ENCODE data around the gene IMP3.

The IMP3 gene

DNA sequence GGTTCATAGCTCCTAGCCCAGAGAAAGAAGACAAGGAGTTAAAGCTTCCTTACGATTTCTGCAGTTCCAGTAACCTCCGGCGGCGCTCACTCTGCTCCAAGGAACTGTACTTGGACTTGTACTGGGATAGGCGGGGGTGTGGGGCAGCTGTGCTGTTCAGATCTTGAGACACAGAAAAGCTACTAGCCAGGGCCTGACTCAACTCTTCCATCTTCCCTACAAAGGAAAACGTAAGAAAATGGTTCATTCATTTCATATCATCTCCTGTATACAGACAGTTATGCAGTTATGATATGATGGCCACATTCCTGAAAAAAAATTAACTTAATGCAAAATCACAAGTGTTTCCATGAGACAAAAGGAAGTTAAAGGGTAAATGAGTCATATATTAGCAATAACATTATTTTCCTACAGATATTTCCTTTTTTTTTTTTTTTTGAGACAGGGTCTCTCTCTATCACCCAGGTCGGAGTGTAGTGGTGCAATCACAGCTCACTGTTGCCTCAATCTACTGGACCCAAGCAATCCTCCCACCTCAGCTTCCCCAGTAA is 19.1 kb downstream of the IMP3 start:
- DNase-seq (ENCODE audit: low read depth in 2 of 2): no peak

DNA sequence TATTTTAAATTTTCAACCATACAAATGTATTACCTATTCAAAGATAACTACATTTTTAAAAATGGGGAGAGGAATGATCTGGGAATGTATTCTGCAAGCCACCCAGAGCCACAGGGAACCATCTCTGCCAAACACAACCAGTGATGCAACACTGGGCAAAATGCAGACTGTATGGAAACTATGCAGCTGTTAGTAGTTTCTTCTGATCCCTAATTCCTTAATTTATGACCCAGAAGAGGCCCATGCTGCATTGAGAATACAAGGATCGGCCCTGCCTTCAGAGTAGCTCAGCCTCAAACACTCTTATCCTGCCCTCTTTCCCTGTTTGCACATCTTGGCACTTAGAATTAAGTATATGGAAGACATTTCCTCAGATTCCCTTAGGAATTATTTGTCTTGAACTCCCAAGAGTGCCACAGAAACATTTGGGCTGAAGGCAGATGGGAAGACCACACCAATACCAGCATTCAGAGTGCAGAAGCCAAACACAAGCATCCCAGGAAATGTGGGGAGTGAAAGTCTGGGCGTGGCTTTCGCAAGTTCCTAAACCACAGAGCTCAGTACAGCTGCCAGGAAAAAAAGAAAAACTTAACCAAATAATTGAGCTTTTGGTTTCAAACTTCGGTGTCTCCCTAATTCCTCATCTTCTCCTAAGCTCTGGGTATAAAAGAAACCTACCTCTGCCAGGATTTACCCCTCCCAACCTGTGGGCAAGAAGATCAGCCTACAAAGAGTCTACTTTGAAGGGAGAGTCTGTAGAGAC is 19.8 kb downstream of the IMP3 start:
- DNase-seq (ENCODE audit: low read depth in 2 of 2): no peak

DNA sequence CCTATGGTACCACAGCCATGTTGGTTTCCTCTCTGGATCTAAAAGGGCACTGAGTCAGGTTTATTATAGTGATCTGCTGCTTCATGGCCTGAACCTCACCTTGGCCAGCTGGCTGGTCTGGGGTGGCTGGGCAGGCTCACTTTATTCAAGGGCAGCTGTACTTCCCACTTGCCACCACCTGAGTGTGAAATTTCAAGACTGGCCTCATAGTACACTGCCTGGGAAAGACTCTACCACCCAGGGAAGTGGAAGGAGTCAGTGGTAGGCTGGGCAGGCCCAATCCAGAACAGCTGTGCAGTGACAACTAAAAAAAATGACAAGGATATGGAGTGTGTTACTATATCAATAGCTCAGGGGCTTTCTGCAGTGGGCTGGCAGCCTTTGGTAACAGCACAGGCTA is 23.3 kb downstream of the IMP3 start:
- no peak for DNase-seq (ENCODE audit: low read depth in 2 of 2)

DNA sequence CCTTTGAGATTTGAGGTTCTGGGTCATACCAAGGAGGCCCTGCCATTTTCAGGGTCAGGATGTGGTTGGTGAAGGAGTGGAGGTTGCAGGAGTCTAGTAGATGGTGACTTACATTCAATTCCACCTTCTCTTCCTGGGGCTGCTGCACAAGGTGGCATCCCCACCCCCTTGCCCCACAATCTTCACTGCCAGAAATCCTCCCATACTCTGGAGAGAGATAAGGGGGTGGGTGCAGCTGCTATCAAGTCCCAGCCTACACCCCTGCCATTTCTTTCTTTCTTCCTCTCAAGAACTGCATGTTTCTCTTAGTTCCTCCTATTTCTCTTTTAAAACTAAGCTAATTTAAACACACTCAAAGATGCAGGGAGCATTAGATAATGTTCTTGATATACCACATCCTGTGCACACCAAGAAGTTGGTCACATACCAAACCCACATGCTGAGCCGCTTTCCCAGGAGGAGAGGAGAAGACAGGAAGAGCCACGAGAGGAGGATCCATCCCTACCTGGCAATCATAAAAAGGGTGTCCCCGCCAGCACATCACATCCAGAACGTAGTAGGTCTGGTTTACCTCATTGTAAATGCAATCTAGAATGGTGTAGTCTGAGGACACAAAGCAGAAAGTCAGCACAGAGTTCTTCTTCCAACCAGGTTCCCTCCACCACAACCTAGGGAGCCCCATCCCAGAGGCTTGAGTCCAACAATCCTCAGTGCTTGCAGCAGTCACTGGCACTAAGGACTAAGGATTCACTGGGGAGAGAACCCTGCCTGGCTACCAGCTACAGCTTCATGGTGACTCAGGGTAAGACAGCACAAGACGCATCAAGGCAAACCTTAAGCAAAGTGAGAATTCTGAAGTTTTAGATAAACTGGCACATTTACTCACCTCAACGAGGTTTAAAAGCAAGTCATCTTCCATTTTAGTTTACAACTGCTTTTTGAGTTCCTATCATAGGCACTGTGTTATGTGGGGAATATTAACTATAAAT is 33.0 kb downstream of the IMP3 start:
- no peak for DNase-seq (ENCODE audit: low read depth in 2 of 2)

DNA sequence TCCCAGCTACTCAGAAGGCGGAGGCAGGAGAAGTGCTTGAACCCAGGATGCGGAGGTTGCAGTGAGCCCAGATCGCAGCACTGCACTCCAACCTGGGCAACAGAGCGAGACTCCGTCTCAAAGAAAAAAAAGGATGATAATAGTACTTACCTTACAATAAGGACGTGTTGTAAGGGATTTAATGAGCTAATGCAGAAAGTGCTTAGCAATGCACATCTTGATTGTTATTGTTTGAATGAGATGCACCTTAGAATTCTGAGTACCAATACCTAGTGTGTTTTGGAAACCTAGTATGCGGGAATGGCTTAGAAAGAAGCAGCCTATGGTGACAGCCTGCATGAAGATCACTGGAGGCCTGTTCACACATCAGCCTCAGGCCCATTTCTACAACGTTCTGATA is 34.0 kb downstream of the IMP3 start:
- DNase-seq (ENCODE audit: low read depth in 2 of 2): no peak

DNA sequence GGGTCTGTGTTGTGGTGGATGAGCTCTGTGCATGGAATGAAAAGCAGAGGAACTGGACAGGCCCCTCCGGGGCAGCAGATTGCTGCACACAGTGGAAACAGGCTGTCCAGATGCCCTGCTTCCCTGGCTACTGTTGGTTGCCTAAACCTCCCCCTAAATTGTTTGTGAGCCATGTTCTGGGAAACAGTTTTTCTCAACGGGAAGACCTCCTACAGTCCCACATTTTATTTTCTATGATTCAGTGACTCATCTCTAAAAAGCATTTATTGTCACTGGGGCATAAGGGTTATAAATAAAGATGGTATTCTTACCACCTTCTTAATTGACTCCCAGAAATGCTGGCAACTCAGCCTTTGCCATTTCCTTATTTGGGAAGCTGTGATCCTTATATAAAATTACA is 40.6 kb downstream of the IMP3 start:
- no peak for DNase-seq (ENCODE audit: low read depth in 2 of 2)

DNA sequence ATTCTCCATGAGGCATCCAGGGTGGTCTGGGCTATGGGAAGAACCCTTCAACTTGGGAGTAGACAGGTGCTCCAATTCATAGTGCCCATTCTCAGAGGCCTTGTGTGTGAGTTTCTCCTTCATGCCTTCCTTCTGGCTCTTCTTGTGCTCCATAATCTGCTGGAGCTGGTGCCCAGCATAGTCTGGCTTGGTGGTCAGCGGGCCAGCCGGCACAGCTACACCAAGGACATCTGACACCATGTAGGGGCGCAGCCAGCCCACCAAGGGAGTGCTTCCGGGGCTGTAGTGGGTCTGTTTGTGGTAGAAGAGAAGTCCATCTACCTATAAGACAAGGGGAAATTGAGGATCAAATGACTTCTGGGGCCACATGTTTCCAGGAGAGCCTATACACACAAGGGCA is 41.7 kb downstream of the IMP3 start:
- no peak for DNase-seq (ENCODE audit: low read depth in 2 of 2)

DNA sequence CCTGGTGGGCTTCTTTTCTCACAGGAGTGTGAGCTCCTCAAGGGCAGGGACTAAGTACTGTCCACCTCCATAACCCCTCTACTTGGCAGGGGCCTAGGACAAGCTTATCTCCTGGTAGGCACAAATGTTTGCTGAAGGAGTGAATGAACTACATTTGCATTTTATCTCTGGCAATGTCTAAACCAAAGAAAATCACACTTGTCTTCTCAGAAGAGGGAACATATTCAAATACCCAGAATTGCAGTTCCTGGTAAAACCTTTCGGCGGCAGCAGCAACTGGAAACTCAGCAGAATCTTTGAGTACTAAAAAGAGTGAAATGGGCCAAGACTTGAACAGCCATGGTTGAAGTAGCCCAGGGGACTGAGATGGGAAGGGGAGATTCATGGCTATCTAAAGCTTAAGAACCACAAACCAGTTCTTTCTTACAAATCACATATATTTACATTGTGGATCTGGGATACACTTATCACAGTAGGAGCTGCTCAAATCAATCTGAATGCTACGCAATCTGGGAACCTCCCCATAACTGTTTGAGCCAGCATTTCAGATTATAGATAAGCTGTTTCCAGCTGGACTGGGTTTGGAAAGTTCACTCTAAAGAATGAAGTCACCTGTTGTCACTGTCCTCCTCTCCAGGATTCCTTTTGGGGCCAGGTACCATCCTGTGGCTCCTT is 42.2 kb downstream of the IMP3 start:
- no peak for DNase-seq (ENCODE audit: low read depth in 2 of 2)

DNA sequence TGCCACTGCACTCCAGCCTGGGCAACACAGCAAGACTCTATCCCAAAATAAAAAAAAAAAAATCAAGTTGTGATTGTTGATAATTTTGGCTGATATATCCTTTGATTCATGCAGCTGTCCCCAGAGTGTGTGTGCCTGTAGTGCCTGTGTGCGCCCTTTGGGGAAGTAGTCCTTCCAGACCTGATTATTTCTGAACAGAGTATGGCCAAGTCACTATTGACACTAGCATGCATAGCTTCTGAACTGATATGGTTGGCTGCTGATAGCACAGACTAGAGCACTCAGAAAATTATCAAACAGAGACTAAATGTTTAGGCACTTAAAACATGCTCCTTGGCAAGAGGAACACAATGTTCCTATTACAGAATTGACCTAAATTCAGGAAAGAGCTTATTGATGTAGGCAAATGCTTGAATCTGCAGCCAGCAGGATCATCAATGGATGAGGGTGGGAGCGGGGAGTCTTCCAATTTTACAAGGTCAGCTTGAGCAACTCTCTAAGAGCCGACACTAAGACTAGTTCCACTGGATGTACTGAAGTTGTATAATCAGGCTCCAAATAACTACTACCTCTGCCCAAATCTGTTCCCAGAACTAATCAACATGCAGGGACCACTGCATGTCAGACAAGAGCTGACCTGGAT is 43.2 kb downstream of the IMP3 start:
- no peak for DNase-seq (ENCODE audit: low read depth in 2 of 2)

DNA sequence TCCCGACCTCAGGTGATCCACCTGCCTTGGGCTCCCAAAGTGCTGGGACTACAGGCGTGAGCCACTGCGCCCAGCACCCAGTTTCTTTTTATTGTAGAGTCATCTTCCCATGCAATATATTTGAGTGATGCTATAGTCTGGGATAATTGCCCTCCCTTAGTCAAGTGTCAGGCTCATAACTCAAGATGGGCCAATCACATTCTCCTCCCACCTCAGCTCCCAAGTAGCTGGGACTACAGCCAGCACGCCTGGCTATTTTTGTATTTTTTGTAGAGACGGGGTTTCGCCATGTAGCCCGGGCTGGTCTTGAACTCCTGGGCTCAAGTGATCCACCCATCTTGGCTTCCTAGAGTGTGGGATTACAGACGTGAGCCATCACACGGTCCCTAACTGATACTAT is 45.7 kb downstream of the IMP3 start:
- no peak for DNase-seq (ENCODE audit: low read depth in 2 of 2)

DNA sequence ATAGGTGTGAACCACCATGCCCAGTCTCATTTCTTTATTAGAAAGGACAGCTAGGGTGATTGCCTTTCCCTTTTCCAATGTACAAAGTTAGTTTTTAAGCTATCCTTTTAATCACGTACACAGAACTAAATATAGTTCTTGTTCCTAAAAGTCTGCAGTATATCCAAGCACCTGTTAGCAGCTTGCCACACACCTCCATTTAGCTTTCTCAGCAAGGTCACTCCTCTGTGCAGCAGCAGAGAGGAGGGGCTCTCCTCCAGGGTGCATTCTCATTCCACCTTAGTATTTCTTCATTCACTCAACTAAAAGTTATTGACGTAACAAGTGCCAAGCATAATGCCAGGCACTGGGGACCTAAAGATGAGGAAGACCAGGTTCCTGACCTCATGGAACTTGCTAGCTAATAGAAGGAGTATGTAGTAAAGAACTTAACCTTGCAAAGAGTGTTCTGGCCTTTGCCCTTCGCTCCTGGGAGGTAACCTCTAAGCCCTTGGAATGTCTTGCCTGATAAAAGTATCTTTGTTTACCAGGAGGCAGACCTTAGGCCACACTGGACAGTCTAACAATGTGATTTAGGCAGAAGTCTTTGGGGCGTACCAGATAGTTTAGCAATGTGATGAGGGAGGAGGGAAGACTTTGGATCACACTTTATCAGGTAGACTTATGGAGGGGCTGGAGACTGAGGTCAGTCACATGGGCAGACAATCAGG is 48.2 kb downstream of the IMP3 start:
- DNase-seq (ENCODE audit: low read depth in 2 of 2): no peak

DNA sequence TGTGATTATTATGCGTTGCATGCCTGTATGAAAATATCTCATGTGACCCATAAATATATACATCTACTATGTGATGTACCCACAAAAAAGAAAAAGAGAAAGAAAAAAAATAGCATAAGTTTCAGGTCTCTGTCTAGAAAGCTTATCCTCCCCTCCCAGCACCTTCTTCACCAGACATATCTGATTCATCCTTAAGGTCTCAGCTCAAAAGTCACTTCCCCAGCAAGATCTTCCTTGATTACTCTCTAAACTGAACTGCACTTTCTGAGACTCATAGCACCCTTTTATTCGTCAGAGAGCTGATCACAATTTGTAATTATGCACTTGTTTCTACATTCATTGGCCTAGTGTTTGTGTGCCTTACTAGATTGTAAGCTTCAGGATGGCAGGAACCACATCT is 49.8 kb downstream of the IMP3 start:
- DNase-seq (ENCODE audit: low read depth in 2 of 2): no peak
